Breast epithelium (tissue), 4 donors: Measurements from ENCODE around the gene SIK1. TPM values are rescaled to one million over a fixed set of nuclear protein-coding genes. Genes with fewer than 3 reads are reported as not detected.
A peak's percentile ranks its signal among the peaks of the same experiment; 100 is the strongest.
"Not testable (repeated sequence)": the region's sequence is repeated elsewhere in the genome, so short reads cannot be mapped to it uniquely, and the experiment has no call there.

ENCODE experiments used
- DNase-seq, 2 donors: peaks; one replicate each; pipeline ENCODE4 v3.0.0-alpha.2; 2019; ENCODE audit warnings: low spot score in 2 of 2
- H3K27ac ChIP-seq, 2 donors: fragments of 200-600 bp; sonication (generic) in 1 of 2; one replicate each; pipeline ENCODE4 v1.5.1; 2016 to 2019; ENCODE audit warnings: mild to moderate bottlenecking in 1 of 2
- H3K27me3 ChIP-seq, 2 donors: fragments of 200-600 bp; sonication (generic) in 1 of 2; one replicate each; pipeline versions ENCODE4 v1.5.1 to v1.6.0; 2017 to 2019; ENCODE audit warnings: control low read depth in 1 of 2, mild to moderate bottlenecking in 1 of 2
- H3K36me3 ChIP-seq: fragments of 200-600 bp; one replicate; pipeline ENCODE4 v1.5.1; 2019
- H3K4me1 ChIP-seq, 2 donors: fragments of 200-600 bp; sonication (generic); one replicate each; pipeline ENCODE4 v1.5.1; 2016 to 2019; ENCODE audit warnings: control low read depth in 1 of 2
- H3K4me3 ChIP-seq, 3 donors: fragments of 200-600 bp; sonication (generic); 1 replicate in 2 of 3; 2 replicates in 1 of 3; pipeline ENCODE4 v1.5.1; 2016 to 2019; ENCODE audit warnings: mild to moderate bottlenecking in 3 of 3, moderate library complexity in 2 of 3
- H3K9me3 ChIP-seq, 2 donors: fragments of 200-600 bp; sonication (generic) in 1 of 2; one replicate each; pipeline ENCODE4 v1.5.1; 2016 to 2019; ENCODE audit warnings: control low read depth in 1 of 2
- POLR2AphosphoS5 ChIP-seq, 3 donors: sonication (generic); formaldehyde crosslinking; IDR thresholded peaks; one replicate each; pipeline ENCODE4 v1.6.1; 2017; ENCODE audit warnings: antibody characterized with exemption in 3 of 3
- intact Hi-C: fragments of 100-400 bp; cut with DNase I; formaldehyde crosslinking; loops from one replicate; pipeline ENCODE4 v1.15.1; 2023; ENCODE audit warnings: low total_unique reads
- total RNA-seq, 3 donors: library from RNA; depleted of rRNA; stranded (reverse); fragments of >200 nt; gene quantifications; one replicate each; pipeline ENCODE4 v1.1.0, GENCODE V29; 2016
- TF ChIP-seq, protein P1 (sequence below), 3 donors: fragments of 450-650 bp; IDR thresholded peaks; one replicate each; pipeline ENCODE4 v1.5.1; 2016 to 2017; ENCODE audit warnings: antibody characterized with exemption in 3 of 3, mild to moderate bottlenecking in 3 of 3, moderate library complexity in 3 of 3

SIK1 gene
- 10 to 100 TPM in 2 of 3 donors, under 1 TPM in 1; 0.80 to 18.0 (median 16.2) TPM for total RNA-seq

DNA sequence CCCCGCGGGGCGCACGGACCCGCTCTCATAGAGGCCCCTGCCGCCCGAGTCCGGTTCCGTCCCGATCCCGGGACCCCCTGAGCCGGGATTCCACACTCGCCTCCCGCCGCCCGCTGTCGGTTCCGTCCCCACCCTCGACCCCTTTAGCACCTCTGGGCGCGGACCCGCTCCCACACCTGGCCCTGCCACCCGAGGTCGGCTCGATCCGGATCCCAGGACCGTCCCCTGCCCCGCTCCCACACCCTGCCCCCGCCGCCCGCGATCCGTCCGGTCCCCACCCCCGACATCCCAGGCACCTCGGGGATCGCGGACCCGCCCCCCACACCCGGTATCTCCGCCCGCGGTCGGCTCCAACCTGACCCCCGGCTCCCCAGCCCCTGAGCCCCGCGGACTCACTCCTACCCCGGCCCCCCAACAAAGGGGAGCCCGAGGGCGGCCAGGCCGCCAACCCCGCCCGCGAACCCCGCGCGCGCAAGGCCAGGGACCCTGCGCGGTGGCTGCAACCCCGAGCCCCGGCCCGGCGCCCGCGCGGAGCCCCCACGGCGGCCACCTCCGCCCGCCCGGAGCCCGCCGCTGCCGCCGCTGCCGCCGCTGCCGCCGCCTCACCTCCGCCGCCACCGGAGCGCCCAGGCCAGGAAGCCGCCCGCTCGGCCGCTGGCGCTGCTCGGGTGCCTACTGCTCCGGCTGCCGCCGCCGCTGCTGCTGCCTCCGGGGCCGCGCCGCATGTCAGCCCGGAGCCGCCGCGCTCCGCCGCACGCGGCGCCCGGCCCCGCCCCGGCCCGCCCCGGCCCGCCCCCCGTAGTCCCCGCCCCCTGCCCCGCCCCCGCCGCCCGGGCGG lies at the start of gene SIK1:
Gene SIK1, minus strand, starts transcription at position 728 of the 838 bp plus-strand sequence. CDS start 953 bp downstream, outside the sequence.
- DNase-seq: peak in 1 of 2 donors; percentile 33
- H3K9me3 ChIP-seq, H3K4me3 ChIP-seq, H3K27me3 ChIP-seq, intact Hi-C loops, H3K36me3 ChIP-seq, H3K4me1 ChIP-seq, H3K27ac ChIP-seq: not testable (repeated sequence)

DNA sequence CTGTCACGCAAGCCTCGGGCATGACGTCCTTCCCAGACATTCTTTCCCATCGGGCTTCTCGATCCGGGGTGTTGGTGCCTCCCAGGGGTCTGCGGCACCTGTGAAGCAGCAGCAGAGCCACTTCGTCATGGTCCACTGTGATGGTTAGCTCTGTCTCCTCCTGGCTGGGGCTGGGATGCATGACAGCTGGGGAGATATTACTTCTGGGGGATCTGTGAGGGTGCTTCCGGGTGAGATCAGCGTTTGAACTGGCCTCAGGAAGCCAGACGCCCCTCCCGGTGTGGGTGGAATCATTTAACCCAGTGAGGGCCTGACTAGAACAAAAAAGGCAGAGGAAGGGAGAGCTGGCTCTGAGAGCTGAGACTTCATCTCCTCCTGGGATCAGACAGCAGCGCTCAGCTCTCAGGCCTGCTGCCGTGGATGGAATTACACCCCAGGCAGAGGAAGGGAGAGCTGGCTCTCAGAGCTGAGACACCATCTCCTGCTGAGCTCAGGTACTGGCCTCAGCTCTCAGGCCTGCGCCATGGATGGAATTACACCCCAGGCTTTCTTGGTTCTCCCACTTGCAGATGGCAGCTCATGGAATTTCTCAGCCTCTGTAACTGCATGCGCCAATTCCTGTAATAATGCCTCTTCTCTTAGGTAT lies 44.8 kb upstream of the SIK1 start:
- H3K36me3 ChIP-seq, H3K27me3 ChIP-seq, H3K9me3 ChIP-seq, H3K4me3 ChIP-seq, H3K27ac ChIP-seq, DNase-seq, intact Hi-C loops, H3K4me1 ChIP-seq: not testable (repeated sequence)

DNA sequence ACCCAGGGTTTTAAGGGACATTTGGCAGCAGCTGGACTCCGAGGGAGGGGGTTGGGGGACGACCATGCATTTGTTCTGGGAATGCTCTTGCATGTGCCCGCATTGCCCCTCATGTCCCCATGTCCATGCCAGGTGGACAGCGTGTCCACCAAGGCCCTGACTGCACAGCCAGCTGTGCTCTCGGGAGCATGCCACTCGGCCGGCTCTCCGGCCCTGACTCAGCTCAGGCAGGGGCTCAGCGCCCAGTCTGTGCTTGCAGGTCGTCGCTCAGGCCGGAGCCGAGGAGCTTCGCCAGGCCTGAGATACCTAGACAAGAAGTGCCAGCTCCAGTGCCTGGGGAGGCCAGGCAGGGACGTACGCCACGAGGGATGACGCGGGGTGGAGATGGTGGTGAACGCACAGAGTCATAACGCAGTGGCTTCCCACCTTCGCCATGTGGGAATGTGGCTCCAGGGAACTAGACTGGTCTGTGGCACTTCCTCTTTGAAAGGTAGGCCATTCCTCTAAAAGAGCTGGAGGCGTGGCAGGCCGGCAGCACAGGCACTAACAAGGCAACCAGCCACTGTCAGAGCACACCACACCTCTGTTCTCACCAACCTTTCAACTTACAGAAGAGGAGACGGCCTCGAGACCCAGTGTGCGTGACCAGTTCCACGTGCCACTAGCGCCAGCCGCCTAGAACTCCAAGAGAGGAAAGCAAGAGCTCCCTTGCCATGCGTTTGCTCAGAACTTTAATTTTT lies 43.0 kb upstream of the SIK1 start:
- H3K27ac ChIP-seq, H3K9me3 ChIP-seq, DNase-seq, H3K36me3 ChIP-seq, intact Hi-C loops, H3K27me3 ChIP-seq, H3K4me1 ChIP-seq, H3K4me3 ChIP-seq: not testable (repeated sequence)

DNA sequence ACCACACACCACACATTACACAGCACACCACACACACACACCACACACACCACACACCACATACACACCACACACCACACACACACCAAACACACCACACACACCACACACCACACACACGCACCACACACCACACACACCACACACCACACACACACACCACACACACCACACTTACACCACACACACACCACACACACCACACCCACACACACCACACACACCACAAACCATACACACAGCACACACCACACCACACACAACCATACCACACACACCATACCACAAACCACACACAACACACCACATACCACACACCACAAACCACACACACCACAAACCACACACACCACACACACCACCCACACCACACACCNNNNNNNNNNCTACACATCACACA lies 40.9 kb upstream of the SIK1 start:
- Histone ChIP-seq H3K9me3 (no peaks in the 10 kb centered on the region), H3K4me1 (no peaks in the 10 kb centered on the region), H3K4me3 (no peak overlapping the region), H3K36me3 (no peaks in the 10 kb centered on the region), H3K27me3 (no peaks in the 10 kb centered on the region), H3K27ac (no peak overlapping the region)
- no peak for DNase-seq
- intact Hi-C loops: no loop called here
- TF ChIP-seq, protein P1, sequence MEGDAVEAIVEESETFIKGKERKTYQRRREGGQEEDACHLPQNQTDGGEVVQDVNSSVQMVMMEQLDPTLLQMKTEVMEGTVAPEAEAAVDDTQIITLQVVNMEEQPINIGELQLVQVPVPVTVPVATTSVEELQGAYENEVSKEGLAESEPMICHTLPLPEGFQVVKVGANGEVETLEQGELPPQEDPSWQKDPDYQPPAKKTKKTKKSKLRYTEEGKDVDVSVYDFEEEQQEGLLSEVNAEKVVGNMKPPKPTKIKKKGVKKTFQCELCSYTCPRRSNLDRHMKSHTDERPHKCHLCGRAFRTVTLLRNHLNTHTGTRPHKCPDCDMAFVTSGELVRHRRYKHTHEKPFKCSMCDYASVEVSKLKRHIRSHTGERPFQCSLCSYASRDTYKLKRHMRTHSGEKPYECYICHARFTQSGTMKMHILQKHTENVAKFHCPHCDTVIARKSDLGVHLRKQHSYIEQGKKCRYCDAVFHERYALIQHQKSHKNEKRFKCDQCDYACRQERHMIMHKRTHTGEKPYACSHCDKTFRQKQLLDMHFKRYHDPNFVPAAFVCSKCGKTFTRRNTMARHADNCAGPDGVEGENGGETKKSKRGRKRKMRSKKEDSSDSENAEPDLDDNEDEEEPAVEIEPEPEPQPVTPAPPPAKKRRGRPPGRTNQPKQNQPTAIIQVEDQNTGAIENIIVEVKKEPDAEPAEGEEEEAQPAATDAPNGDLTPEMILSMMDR (IDR thresholded peaks at IDR 0.05): no peak
- no peak for TF ChIP-seq POLR2AphosphoS5 (IDR thresholded peaks at IDR 0.05)

DNA sequence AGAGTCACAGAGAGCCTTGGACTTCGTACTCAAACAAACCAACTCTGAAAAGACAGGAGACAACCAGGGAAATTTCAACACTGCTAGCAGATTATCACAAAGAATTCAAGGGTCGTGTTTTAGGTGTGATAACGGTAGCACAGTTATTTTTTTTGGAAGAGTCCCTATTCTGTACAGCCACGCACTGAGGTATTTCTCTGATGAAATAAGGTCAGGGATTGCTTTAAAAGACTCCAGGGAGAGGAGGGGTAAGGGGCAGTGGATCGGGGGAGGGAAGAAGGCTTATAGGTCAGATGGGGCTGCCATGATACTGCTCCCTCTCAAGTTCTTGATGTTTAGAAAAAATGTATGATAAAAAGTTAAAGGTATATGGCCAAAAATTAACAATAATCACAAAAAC lies 38.2 kb upstream of the SIK1 start:
- intact Hi-C loops, H3K36me3 ChIP-seq, H3K27ac ChIP-seq, H3K9me3 ChIP-seq, H3K27me3 ChIP-seq, H3K4me1 ChIP-seq, H3K4me3 ChIP-seq, DNase-seq: not testable (repeated sequence)

DNA sequence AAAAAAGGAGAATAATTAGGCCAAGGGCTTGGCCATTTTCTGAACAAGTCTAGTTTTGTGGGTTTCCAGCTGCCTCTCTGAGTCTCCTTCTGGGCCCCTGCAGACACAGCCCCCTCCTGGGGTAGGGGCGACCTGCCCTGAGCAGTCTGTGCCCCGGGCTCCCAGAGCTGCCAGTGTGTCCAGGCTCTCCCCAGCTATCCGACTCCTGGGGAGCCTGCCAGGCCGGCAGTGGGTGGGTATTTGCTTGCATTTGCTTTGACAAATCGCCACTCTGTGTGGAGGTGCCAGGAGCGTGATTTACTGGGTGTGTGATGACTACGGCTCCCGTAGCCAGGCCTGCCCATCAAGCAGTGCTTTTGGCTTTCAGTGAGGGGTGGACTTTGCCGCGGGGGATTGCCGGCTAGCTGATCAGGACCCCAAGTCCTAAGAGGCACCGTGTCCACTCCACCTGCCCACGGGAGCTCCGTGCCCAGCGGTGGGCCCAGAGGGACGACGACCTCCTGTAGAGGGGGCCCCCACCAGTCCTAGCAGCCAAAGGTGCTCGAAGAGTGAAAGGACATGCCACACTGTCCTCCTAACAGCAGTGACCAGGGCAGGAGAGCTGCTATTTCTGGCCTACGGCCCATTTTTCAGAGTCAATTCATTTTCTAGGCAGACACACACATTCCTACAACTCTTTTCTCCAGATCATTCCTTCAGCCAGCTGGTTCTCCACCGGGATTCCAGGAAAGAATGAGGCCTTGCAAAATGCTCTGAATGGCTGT lies 36.7 kb upstream of the SIK1 start:
- H3K27ac ChIP-seq, intact Hi-C loops, H3K9me3 ChIP-seq, H3K4me3 ChIP-seq, H3K27me3 ChIP-seq, H3K36me3 ChIP-seq, H3K4me1 ChIP-seq: not testable (repeated sequence)
- peak in 1 of 2 donors; percentile 5 for DNase-seq

DNA sequence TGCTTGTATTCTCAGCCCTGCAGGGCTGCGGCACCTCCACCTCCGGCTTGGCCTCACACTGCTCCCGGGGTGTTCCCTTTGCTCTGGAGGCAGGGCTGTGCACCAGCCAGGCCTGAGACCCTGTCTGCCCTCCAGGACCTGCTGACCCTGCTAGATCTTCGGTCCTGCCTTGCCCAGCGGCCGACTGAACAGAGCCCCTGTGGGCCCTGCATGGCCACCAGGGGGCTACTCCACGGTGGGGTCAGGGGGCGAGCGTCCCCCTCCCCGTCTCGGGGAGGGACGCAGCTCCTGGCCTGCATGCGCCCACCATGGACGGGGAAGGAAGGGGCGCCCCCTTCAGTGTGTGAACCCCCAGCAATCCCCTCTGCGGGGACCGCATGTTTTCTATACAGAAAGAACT lies 36.0 kb upstream of the SIK1 start:
- H3K9me3 ChIP-seq, H3K36me3 ChIP-seq, intact Hi-C loops, H3K27ac ChIP-seq, H3K4me1 ChIP-seq, DNase-seq, H3K4me3 ChIP-seq, H3K27me3 ChIP-seq: not testable (repeated sequence)

DNA sequence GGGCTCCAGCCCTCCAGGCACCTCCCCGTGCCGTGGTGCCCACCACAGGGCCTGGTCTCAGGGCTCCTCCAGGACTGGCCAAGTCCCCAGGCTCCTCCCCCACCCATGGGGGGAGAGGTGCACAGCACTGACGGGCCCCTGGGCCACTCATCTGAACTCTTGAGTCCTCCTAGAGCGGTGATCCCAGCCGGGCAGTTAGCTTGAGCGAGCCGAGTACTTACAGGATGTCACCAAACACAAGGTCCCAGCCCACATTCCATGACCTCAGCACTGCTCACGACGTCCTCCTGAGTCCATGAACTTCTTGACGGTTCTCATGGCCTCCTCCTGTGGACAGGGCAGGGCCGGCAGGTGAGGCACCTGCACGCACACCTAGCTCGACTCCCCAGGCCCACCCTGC lies 33.5 kb upstream of the SIK1 start:
- H3K4me1 ChIP-seq, DNase-seq, H3K27ac ChIP-seq, H3K27me3 ChIP-seq, H3K9me3 ChIP-seq, intact Hi-C loops, H3K4me3 ChIP-seq, H3K36me3 ChIP-seq: not testable (repeated sequence)

DNA sequence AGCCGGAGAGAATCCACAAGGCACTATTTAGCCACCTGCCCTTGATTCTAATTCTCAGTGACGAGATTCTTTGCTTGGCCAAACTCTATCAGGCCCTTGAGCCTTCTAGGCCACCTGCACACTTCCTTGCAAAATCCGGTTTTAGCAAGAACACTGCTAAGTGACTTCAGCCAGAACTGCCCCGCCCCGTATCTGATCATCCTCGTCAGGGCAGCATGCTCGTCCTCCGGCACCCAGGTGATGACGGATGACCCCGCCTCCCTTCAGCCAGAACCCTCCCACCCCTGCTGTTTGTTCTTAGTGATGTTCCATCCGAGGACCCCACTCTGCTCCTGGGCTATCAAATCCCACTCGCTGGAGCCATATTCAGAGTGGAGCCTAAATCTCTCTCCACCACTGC lies 32.1 kb upstream of the SIK1 start:
- intact Hi-C loops, H3K4me1 ChIP-seq, H3K27ac ChIP-seq, DNase-seq, H3K36me3 ChIP-seq, H3K4me3 ChIP-seq, H3K27me3 ChIP-seq, H3K9me3 ChIP-seq: not testable (repeated sequence)

DNA sequence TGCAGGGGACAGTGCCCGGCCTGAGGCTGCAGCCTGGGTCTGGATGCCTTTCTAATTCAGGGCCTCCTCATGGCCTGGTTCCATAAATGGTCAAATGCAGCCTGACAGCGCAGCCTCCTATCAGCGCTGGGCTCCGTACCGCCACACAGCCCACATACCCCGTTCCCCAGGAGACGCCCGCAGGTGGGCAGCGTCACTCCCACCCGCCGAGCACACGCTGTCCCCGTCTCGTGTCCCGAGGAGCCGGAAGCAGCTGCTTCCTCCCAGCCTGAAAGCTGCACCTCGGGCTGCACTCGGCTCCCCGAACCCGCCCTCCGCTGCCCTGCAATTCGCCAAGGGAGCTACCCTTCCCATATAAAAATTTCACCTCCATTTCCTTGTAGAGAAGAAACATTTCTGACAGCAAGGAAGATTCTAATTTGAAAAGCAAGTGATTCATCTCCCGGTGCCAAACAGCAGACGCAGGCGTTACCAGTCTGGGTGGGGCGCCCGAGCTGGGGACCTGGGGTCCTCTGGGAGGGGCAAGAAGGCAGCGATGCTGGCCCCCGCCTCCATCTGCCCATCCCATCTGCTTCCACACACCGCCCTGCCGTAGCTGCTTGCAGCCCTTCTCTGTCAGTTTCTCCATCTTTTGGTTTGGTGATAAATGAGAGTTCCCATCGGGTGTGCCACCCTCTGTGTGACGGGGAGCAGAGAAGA lies 29.8 kb upstream of the SIK1 start:
- H3K27me3 ChIP-seq, H3K36me3 ChIP-seq, H3K9me3 ChIP-seq, intact Hi-C loops, DNase-seq, H3K4me3 ChIP-seq, H3K27ac ChIP-seq, H3K4me1 ChIP-seq: not testable (repeated sequence)

DNA sequence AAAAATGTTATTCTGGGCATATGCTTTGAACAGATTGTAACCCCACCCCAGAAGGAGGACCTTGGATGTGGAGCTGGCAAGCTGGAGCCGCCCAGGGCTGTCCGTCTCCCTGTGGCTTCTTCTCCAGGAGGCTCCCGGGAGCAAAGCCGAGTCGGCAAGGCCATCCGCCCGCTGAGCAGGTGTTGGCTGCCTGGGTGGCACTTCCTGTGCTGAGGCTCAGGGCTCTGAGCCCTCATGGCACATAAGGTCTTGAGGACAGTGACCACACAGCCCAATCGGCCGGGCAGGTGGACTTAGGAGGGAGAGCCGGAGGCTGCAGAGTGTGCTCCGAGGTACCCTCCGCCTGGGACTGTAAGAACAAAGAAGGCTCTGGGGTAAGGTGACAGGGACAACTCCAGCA lies 28.8 kb upstream of the SIK1 start:
- H3K4me1 ChIP-seq, H3K36me3 ChIP-seq, H3K9me3 ChIP-seq, H3K4me3 ChIP-seq, intact Hi-C loops, DNase-seq, H3K27me3 ChIP-seq, H3K27ac ChIP-seq: not testable (repeated sequence)
